Left ventricle myocardium inferior (tissue), 1 donor: Measurements from ENCODE around the gene MZT2B. TPM values are rescaled to one million over a fixed set of nuclear protein-coding genes. Genes with fewer than 3 reads are reported as not detected.
"Not testable (repeated sequence)": the region's sequence is repeated elsewhere in the genome, so short reads cannot be mapped to it uniquely, and the experiment has no call there.

Experiments
- DNase-seq: peaks from one replicate; pipeline ENCODE4 v3.0.0-alpha.2; 2020
- H3K27ac ChIP-seq: fragments of 200-600 bp; replicated peaks from 2 replicates; pipeline ENCODE4 v1.8.0; 2021
- H3K27me3 ChIP-seq: fragments of 200-600 bp; 2 replicates; pipeline ENCODE4 v1.8.0; 2021; ENCODE audit warnings: low read depth
- H3K36me3 ChIP-seq: fragments of 200-600 bp; 2 replicates; pipeline ENCODE4 v1.8.0; 2021
- H3K4me1 ChIP-seq: fragments of 200-600 bp; 2 replicates; pipeline ENCODE4 v1.8.0; 2021
- H3K4me3 ChIP-seq: fragments of 200-600 bp; 2 replicates; pipeline ENCODE4 v1.8.0; 2021; ENCODE audit warnings: mild to moderate bottlenecking, moderate library complexity
- H3K9me3 ChIP-seq: fragments of 200-600 bp; replicated peaks from 2 replicates; pipeline ENCODE4 v1.8.0; 2021
- CTCF ChIP-seq: fragments of 200-600 bp; IDR thresholded peaks from 2 replicates; pipeline ENCODE4 v1.8.0; 2021; ENCODE audit warnings: antibody characterized with exemption, mild to moderate bottlenecking, borderline replicate concordance
- intact Hi-C: fragments of 100-400 bp; cut with micrococcal nuclease; formaldehyde crosslinking; loops from one replicate; pipeline ENCODE4 v1.11.0; 2022
- total RNA-seq: library from RNA; stranded (reverse); fragmentation: NEBNext Ultra II Directional; extraction: Animal tissue kit (Norgen Biotek cat#: 25700); gene quantifications from one replicate; pipeline ENCODE4 v1.2.1, GENCODE V29; 2021
- donor health status: DM: no; HTN: yes; CAD: no; lungs with severe emphysema.

The MZT2B gene
- total RNA-seq, 1 donor from 2014 or later: 422 TPM

- Histone ChIP-seq H3K27me3 (no peaks in the 10 kb centered on the region), H3K4me1 (peaks cover 12% of the 10 kb centered on the region), H3K9me3 (no peaks in the 10 kb centered on the region), H3K4me3 (no peak overlapping the region), H3K27ac (no peak overlapping the region), H3K36me3 (peaks cover 87% of the 10 kb centered on the region)
- intact Hi-C loops: no loop called here
- no peak for DNase-seq
- TF ChIP-seq CTCF: no peak
These were observed 12.2 kb upstream of the MZT2B start for GRCh38 chr2:130169896-130170295.

- Histone ChIP-seq H3K36me3 (peaks cover 61% of the 10 kb centered on the region), H3K4me1 (peaks cover 25% of the 10 kb centered on the region), H3K27ac (peak overlapping the region; percentile 81)
- H3K9me3 ChIP-seq, DNase-seq, intact Hi-C loops, H3K27me3 ChIP-seq, H3K4me3 ChIP-seq: not testable (repeated sequence)
These were observed 7.2 kb upstream of the MZT2B start for GRCh38 chr2:130174866-130175265.

GRCh38 chr2:130180404-130181324 is 1.4 kb upstream of the MZT2B start:
- intact Hi-C loops, H3K36me3 ChIP-seq, DNase-seq, H3K9me3 ChIP-seq, H3K27me3 ChIP-seq: not testable (repeated sequence)
- H3K27ac ChIP-seq: peak overlapping the region; percentile 98
- H3K4me3 ChIP-seq: peak overlapping the region; percentile 90
- peaks cover 43% of the 10 kb centered on the region for H3K4me1 ChIP-seq

- intact Hi-C loops: no loop called here
- Histone ChIP-seq H3K36me3 (peaks cover 3% of the 10 kb centered on the region), H3K27me3 (no peaks in the 10 kb centered on the region), H3K9me3 (no peaks in the 10 kb centered on the region), H3K4me1 (peaks cover 48% of the 10 kb centered on the region), H3K4me3 (peak within 1 kb of the TSS; percentile 90), H3K27ac (peak within 1 kb of the TSS; percentile 98)
- peak; percentile 98 for DNase-seq
- TF ChIP-seq CTCF: no peak
These were observed 660 bp upstream of the MZT2B start, which contains the start of gene SMPD4 for GRCh38 chr2:130181325-130181879. TSS of gene SMPD4 (minus strand) at chr2:130181602. CDS start at chr2:130176592, 5,010 bp downstream.

GRCh38 chr2:130182826-130183511 is 907 bp downstream of the MZT2B start:
- H3K27me3 ChIP-seq, H3K36me3 ChIP-seq, H3K9me3 ChIP-seq, DNase-seq, intact Hi-C loops: not testable (repeated sequence)
- peak overlapping the region; percentile 98 for H3K27ac ChIP-seq
- peak overlapping the region; percentile 90 for H3K4me3 ChIP-seq
- peaks cover 48% of the 10 kb centered on the region for H3K4me1 ChIP-seq

GRCh38 chr2:130183512-130184373 is 1.7 kb downstream of the MZT2B start:
- H3K9me3 ChIP-seq: no peaks in the 10 kb centered on the region
- peaks cover 3% of the 10 kb centered on the region for H3K36me3 ChIP-seq
- TF ChIP-seq CTCF: no peak
- peaks cover 48% of the 10 kb centered on the region for H3K4me1 ChIP-seq
- DNase-seq: peak; percentile 63
- peak overlapping the region; percentile 90 for H3K4me3 ChIP-seq
- intact Hi-C loops: no loop called here
- peak overlapping the region; percentile 98 for H3K27ac ChIP-seq
- H3K27me3 ChIP-seq: no peaks in the 10 kb centered on the region
